UCSD-AML1 (cell line): ENCODE results near the gene PCDHGB5.
A peak's percentile ranks its signal among the peaks of the same experiment; 100 is the strongest.
"Not testable (repeated sequence)": the region's sequence is repeated elsewhere in the genome, so short reads cannot be mapped to it uniquely, and the experiment has no call there.

Source experiments
- DNase-seq: peaks from one replicate; lab custom pipeline; 2025; ENCODE audit not compliant: unreplicated experiment; lab: John Stamatoyannopoulos, UW

PCDHGB5 gene

GRCh38 chr5:141409598-141410306 lies 12.0 kb downstream of the PCDHGB5 start:
- DNase-seq: no peak

DNA sequence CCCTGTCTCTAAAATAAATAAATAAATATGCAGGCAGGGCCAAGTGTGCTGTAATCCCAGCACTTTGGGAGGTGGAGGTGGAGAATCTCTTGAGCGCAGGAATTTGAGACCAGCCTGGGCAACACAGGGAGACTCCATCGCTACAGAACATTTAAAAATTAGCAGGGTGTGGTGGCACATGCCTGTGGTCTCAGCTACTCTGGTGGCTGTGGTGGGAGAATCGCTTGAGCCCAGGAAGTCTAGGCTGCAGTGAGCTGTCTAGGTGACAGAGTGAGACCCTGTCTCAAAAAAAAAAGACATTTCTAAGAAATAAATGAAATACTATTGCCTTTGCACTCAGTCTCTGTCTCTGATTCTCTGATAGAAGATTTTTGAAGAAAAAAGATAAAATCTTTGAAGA lies 13.8 kb downstream of the PCDHGB5 start:
- DNase-seq: no peak

- DNase-seq: peak; percentile 23
Measured at GRCh38 chr5:141412854-141413539, 15.2 kb downstream of the PCDHGB5 start, which contains the start of gene PCDHGA10. Gene PCDHGA10 (plus strand): TSS chr5:141412987. CDS start chr5:141413176, 189 bp downstream.

- DNase-seq: no peak
Measured at GRCh38 chr5:141413540-141414069, 15.9 kb downstream of the PCDHGB5 start.

- DNase-seq: not testable (repeated sequence)
Measured at GRCh38 chr5:141414548-141415274, 17.0 kb downstream of the PCDHGB5 start.

- DNase-seq: not testable (repeated sequence)
Measured at GRCh38 chr5:141415275-141415618, 17.5 kb downstream of the PCDHGB5 start.

GRCh38 chr5:141417494-141418172 lies 19.9 kb downstream of the PCDHGB5 start, which contains the start of gene PCDHGB7:
Gene PCDHGB7 (plus strand): TSS chr5:141417677. CDS start chr5:141417860, 183 bp downstream.
- DNase-seq: peak; percentile 73

DNA sequence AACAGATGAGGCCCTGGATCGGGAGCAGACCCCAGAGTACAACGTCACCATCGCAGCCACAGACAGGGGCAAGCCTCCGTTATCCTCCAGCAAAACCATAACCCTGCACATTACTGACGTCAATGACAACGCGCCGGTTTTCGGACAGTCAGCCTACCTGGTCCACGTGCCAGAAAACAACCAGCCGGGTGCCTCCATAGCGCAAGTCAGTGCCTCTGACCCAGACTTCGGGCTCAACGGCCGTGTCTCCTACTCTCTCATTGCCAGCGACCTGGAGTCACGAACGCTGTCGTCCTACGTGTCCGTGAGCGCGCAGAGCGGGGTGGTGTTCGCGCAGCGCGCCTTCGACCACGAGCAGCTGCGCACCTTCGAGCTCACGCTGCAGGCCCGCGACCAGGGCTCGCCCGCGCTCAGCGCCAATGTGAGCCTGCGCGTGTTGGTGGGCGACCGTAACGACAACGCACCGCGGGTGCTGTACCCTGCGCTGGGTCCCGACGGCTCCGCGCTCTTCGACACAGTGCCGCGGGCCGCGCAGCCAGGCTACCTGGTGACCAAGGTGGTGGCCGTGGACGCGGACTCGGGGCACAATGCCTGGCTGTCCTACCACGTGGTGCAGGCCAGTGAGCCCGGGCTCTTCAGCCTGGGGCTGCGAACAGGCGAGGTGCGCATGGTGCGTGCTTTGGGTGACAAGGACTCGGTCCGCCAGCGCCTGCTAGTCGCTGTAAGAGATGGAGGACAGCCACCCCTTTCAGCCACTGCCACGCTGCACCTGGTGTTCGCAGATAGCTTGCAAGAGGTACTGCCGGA lies 21.5 kb downstream of the PCDHGB5 start:
- DNase-seq: no peak

DNA sequence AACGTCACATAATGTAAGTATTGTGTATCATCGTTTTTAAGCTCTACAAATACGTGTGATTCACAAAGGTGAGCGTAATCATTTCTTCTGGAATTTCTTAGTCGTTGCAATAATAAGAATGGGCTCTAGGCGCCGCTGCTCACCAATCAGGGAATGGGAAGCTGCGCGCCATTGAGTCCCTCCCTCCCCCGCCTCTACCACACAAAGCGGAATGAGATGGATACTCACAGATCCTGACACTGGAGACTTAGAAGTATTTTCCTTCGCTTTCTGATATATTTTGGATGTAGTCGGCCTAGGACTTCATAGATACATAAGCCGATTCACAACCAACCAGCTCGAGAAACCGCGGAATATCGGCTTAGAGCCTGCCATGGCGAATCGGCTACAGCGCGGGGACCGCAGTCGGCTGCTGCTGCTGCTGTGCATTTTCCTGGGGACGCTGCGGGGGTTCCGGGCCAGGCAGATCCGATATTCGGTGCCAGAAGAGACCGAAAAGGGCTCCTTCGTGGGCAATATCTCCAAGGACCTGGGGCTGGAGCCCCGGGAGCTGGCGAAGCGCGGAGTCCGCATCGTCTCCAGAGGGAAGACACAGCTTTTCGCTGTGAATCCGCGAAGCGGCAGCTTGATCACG lies 23.2 kb downstream of the PCDHGB5 start, which contains the start of gene PCDHGA11:
PCDHGA11 (plus strand) TSS at position 197 of the 634 bp plus-strand sequence; CDS start at position 374, 177 bp downstream.
- peak; percentile 44 for DNase-seq

DNA sequence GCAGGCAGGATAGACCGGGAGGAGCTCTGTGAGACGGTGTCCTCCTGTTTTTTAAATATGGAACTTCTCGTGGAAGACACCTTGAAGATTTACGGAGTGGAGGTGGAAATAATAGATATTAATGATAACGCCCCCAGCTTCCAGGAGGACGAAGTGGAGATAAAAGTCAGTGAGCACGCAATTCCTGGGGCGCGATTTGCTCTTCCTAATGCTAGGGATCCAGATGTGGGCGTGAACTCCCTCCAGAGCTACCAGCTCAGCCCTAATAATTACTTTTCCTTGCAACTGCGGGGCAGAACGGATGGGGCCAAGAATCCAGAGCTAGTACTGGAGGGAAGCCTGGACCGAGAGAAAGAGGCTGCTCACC lies 23.7 kb downstream of the PCDHGB5 start:
- DNase-seq: no peak

- no peak for DNase-seq
Measured at GRCh38 chr5:141422742-141423291, 25.1 kb downstream of the PCDHGB5 start.

- DNase-seq: no peak
Measured at GRCh38 chr5:141427783-141428426, 30.2 kb downstream of the PCDHGB5 start.

DNA sequence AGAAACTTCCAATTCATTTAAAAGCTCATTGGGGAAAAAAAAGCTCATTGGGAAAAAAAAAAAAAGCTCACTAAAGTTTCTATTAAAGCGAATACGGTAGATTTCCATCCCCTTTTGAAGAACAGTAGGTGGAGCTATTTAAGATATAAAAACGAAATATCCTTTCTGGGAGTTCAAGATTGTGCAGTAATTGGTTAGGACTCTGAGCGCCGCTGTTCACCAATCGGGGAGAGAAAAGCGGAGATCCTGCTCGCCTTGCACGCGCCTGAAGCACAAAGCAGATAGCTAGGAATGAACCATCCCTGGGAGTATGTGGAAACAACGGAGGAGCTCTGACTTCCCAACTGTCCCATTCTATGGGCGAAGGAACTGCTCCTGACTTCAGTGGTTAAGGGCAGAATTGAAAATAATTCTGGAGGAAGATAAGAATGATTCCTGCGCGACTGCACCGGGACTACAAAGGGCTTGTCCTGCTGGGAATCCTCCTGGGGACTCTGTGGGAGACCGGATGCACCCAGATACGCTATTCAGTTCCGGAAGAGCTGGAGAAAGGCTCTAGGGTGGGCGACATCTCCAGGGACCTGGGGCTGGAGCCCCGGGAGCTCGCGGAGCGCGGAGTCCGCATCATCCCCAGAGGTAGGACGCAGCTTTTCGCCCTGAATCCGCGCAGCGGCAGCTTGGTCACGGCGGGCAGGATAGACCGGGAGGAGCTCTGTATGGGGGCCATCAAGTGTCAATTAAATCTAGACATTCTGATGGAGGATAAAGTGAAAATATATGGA lies 32.8 kb downstream of the PCDHGB5 start, which contains the start of gene PCDHGA12:
PCDHGA12 (plus strand) TSS at position 176 of the 782 bp plus-strand sequence; CDS start at position 429, 253 bp downstream.
- peak; percentile 64 for DNase-seq

GRCh38 chr5:141431286-141431685 lies 33.5 kb downstream of the PCDHGB5 start:
- DNase-seq: no peak

DNA sequence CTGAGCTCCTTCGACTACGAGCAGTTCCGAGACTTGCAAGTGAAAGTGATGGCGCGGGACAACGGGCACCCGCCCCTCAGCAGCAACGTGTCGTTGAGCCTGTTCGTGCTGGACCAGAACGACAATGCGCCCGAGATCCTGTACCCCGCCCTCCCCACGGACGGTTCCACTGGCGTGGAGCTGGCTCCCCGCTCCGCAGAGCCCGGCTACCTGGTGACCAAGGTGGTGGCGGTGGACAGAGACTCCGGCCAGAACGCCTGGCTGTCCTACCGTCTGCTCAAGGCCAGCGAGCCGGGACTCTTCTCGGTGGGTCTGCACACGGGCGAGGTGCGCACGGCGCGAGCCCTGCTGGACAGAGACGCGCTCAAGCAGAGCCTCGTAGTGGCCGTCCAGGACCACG lies 34.6 kb downstream of the PCDHGB5 start:
- not testable (repeated sequence) for DNase-seq

- not testable (repeated sequence) for DNase-seq
Measured at GRCh38 chr5:141432726-141433125, 35.0 kb downstream of the PCDHGB5 start.

- no peak for DNase-seq
Measured at GRCh38 chr5:141434006-141434405, 36.3 kb downstream of the PCDHGB5 start.

GRCh38 chr5:141437221-141437620 lies 39.5 kb downstream of the PCDHGB5 start:
- DNase-seq: no peak
